Activated effector memory CD4-positive, alpha-beta T cell treated with anti-CD3 and anti-CD28 coated beads, Interleukin-2, amount 50 U/mL, for 16 hours (primary cell): ENCODE data around the gene ARCN1.
"Not testable (repeated sequence)": the region's sequence is repeated elsewhere in the genome, so short reads cannot be mapped to it uniquely, and the experiment has no call there.

Experiments
- DNase-seq: peaks from one replicate; pipeline ENCODE4 v3.0.0-alpha.2; 2020

ARCN1 gene

DNA sequence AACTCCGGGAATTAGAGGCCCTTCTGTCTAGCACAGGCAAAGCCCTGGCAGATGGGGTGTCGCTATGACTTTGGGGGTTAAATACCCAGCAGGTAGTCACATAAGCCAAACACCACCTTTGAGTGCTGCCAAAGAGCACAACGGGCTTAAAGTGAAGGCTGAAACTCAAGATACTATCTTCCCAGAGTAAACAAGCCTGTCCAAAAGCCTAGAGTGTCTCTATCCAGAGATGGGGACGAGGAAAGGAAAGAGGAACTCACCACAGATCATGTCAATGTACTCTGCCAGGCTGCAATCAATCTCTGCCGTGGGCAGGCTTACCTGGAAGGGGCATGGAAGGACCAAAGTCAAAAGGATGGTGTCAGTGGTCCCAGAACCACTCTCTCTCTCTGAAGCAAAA is 26.7 kb upstream of the ARCN1 start:
- DNase-seq = peak; percentile 21

DNA sequence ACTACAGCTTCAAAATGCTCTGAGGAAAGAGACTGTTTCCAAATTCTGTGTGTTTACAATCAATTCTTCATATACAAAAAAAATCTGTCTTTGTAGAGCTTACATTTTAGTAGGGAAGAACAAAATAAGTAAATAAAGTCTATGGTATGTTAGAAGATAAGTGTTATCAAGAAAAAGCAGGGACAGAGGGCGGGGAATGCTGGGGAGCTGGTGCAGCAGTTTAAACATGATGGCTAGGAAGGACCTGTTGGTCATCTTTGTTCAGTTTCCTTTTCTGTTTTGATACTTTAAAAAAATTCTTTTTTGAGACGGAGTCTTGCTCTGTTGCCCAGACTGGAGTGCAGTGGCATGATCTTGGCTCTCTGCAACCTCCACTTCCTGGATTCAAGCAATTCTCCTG is 25.1 kb upstream of the ARCN1 start:
- no peak for DNase-seq

DNA sequence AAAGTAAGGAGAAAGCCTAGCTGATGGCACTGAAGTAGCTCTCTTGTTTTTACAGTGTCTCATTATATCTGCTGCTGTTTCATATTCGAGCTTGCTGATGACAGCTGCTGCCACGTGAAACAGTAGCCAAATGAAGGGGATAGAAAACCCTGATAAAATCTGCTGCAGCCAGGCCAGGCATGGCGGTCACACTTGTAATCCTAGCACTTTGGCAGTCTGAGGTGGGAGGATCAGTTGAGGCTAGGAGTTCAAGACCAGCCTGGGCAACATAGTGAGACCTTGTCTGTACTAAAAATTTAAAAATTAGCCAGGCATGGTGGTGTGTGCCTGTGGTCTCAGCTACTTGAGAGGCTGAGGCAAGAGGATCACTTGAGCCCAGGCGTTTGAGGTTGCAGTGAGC is 19.9 kb upstream of the ARCN1 start:
- DNase-seq = peak; percentile 16

- DNase-seq = no peak
Measured at GRCh38 chr11:118560806-118561205, 11.4 kb upstream of the ARCN1 start.

GRCh38 chr11:118565051-118565450 is 7.2 kb upstream of the ARCN1 start:
- DNase-seq = no peak

DNA sequence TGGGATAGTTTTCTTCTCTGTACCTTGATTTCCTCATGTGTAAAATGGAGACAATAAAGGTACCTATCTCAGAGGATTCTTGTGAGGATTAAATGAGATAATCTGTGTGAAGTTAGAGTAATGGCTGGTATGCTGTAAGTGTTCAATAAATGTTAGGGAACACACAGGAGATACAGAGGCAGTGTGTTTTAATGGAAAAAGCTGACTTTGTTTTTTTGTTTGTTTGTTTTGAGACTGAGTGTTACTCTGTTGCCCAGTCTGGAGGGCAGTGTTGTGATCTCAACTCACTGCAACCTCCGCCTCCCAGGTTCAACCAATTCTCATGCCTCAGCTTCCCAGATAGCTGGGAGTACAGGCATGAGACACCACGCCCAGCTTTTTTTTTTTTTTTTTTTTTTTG is 2.5 kb upstream of the ARCN1 start:
- no peak for DNase-seq

DNA sequence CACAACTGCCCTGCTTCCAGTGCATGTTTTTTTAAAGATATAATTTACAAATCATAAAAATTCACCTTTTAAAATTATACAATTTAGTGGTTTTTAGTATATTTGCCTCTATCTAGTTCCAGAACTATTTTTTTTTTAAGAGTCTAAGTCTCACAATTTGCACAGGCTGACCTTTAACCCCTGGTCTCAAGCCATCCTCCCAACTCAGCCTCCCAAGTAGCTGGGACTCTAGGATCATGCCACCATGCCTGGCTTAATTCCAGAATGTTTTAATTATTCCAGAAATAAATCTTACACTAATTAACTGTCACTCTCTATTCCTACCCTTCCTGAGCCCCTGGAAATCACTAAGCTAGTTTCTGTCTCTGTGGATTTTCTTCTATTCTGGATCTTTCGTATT is 1.4 kb upstream of the ARCN1 start:
- no peak for DNase-seq

- DNase-seq = peak; percentile 69
Measured at GRCh38 chr11:118571701-118572060, 528 bp upstream of the ARCN1 start.

DNA sequence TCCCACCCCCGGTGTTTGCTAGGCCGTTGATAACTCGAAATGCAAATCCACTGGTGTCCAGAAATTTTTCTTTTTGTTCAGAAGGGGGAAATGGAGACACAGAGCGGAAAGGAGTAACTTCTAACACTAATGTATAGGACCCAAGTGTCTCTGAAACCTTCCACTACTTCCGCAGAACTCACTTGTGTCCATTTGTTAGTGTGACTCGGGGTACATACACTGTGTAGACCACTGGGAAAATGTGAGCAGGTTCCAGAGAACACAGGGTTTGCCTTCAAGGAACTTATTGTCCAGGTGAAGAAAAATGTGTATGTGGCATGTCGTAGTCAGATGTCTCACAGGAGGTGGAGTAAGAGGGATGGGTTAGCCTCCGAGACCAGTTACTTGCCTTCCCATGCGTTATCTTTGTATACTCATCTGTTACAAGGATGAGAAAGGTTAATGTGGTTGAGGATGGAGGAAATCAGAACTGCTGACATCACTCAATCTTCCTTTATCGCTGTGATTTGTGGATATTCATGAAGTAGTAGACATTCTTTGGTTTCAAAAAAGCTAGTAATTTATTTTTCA is 857 bp downstream of the ARCN1 start:
- peak; percentile 66 for DNase-seq

DNA sequence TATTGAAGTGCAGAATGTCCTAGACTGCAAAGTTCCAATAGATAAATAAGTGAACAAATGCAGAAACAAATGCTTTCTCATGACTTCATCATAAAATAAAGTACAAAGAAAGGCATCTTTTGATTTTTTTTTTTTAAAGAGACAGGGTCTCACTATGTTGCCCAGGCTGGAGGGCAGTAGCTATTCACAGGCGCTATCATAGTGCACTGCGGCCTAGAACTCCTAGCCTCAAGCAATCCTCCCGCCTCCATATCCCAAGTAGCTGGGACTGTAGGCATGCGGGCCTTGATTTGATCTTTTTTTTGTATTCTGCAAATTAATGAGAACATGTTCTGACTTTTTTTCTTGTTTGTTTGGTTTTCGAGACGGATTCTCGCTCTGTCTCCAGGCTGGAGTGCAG is 2.4 kb downstream of the ARCN1 start:
- no peak for DNase-seq

- DNase-seq = not testable (repeated sequence)
Measured at GRCh38 chr11:118577995-118578394, 5.8 kb downstream of the ARCN1 start.

GRCh38 chr11:118581057-118581456 is 8.8 kb downstream of the ARCN1 start:
- DNase-seq = no peak

DNA sequence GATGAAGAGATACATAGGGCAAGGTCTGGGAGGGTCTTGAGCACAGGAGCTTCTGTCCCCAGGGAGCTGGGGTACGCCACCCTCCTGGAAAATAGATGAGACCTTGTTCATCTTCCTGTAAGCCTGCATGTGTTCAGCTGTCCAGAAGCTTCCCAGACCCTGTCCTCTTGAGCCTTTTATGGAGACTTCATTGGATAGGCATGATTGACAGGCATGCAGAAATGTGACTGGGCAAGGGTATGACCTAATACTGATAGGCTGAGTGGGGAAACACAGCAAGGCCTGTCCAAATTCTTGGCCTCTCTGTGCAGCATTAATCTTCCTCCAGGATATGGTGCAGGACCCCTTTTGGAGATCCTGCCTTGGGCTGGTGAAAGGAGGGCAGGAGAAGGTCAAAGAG is 15.7 kb downstream of the ARCN1 start:
- no peak for DNase-seq

DNA sequence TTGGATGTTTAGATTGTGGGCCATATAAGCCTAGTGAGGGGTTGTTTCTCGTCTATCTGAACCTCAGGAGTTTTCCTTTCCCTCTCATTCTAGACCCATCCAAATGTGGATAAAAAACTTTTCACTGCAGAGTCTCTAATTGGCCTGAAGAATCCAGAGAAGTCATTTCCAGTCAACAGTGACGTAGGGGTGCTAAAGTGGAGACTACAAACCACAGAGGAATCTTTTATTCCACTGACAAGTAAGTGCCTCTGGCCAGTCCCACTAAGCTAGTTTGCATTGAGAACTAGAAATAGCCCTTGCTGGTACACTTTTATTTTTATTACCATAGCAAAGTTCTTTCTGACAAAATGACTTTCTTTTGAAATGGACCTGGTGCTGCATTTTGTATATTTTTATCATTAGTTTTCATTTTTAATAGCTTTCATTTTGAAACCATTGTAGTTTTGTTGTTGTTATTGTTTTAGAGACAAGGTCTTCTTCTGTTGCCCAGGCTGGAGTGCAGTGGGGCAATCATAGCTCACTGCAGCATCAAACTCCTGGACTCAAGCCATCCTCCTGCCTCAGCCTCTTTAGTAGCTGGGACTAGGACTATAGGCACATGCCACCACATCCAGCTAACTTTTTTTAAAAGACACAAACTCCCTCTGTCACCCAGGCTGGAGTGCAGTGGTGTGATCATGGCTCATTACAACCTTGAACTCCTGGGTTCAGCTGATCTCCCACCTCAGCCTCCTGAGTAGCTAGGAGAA is 20.6 kb downstream of the ARCN1 start:
- no peak for DNase-seq

DNA sequence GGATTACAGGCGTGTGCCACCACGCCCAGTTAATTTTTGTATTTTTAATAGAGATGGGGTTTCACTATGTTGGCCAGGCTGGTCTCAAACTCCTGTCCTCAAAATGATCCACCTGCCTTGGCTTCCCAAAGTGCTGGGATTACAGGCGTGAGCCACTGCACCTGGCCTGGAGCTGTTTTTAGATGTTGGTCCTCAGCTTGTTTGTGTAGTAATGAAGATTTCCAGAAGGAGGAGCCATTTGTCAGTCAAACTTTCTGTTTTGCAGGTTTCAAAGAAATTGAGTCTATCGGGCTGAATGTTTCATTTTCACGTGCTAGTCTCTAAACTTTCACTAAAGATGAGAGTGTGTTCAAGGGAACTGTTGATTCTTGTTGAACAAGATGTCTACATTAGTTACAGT is 22.8 kb downstream of the ARCN1 start:
- not testable (repeated sequence) for DNase-seq

DNA sequence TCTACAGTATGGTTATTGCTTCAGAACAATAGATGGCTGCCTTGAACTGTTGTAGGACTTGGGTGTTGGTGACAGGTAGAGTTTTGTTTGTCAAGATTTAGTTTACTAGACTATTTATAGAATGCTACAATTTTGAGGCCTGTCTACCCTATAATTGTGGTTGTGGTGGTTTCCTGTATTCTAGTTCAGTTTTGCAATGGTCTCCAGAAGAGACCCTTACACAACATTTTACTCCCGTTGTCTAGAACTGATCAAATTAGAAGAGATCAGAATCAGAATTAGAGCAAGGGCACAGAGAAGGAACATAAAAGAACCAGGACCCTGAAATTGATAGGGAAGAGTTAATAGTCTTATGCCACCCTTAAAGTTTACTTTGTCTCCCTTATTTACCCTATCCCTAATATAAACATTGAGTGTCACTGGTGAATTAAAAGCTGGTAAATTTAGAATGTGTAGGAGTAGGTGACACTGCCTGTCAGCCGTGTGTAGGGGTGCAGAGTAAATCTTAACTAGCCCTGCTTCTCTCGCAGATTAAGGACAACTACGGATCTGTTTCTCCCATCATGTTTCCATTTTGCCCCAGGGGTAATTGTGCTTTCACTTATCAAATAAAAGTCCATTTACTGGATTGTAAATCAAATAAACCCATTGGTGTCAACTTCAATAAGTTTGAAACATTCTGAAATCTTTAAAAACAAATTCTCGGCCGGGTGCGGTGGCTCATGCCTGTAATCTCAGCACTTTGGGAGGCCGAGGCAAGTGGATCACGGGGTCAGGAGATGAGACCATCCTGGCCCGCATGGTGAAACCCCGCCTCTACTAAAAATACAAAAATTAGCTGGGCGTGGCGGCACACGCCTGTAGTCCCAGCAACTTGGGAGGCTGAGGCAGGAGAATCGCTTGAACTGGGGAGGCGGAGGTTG is 24.3 kb downstream of the ARCN1 start:
- DNase-seq = no peak

GRCh38 chr11:118597556-118597955 is 25.3 kb downstream of the ARCN1 start:
- no peak for DNase-seq

- DNase-seq = no peak
Measured at GRCh38 chr11:118602331-118602730, 30.1 kb downstream of the ARCN1 start.

GRCh38 chr11:118603709-118604108 is 31.5 kb downstream of the ARCN1 start:
- not testable (repeated sequence) for DNase-seq

GRCh38 chr11:118604566-118604965 is 32.4 kb downstream of the ARCN1 start:
- no peak for DNase-seq

- no peak for DNase-seq
Measured at GRCh38 chr11:118605116-118605867, 33.1 kb downstream of the ARCN1 start.

- no peak for DNase-seq
Measured at GRCh38 chr11:118606157-118606843, 34.1 kb downstream of the ARCN1 start.

GRCh38 chr11:118606844-118607228 is 34.6 kb downstream of the ARCN1 start:
- DNase-seq = no peak
